ENCODE results near the gene NANS.

DNA sequence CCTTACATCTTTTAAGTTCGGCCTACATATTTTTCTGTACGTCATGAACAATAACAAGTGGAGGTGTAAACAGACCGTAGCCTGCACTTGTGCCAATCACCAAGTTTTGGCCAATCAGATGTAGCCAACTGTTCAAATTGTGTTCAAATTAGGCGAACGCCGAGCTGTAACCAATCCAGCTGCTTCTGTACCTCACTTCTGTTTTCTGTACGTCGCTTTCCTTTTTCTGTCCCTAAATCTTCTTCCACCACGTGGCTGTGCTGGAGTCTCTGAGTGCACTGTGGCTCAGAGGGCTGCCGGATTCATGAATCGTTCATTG lies 36.0 kb downstream of the NANS start:
- TF ChIP-seq GATA2 (IDR thresholded peaks at IDR 0.05; ENCODE audit: low read depth, low read length) (no peak), GATA3 (IDR thresholded peaks at IDR 0.05; ENCODE audit: low read depth, low read length) (no peak)

All from SH-SY5Y (cell line).